ENCODE measurements around the gene DLG5. TPM values are rescaled to one million over a fixed set of nuclear protein-coding genes. Genes with fewer than 3 reads are reported as not detected.
A peak's percentile ranks its signal among the peaks of the same experiment; 100 is the strongest.

DLG5 gene
- total and polyA plus RNA-seq, 9 of the 15 experiments (the other 6 are each of a cell fraction or from before 2014, with no cell fraction given) = 1.4 to 26.8 (median 11.2) TPM

- TF ChIP-seq ZBTB11 (CRISPR knock-in tag; IDR thresholded peaks at IDR 0.05) (no peak), USF1 (CRISPR knock-in tag; IDR thresholded peaks at IDR 0.05) (peak; percentile 20; the same call in 1 of the 2 replicates), ZNF263 (CRISPR knock-in tag; IDR thresholded peaks at IDR 0.05; ENCODE audit: borderline replicate concordance) (no peak), ZNF133 (CRISPR knock-in tag; IDR thresholded peaks at IDR 0.05) (no peak), MNT (conservative IDR thresholded peaks at IDR 0.05) (no peak), SMC3 (conservative IDR thresholded peaks at IDR 0.05; ENCODE audit: insufficient read depth, low read depth, low read length) (no peak), ZNF239 (CRISPR knock-in tag; IDR thresholded peaks at IDR 0.05) (no peak), HNRNPH1 (optimal IDR thresholded peaks at IDR 0.05; ENCODE audit: low read depth, low read length) (no peak), YBX1 (IDR thresholded peaks at IDR 0.05) (no peak), ARID3B (CRISPR knock-in tag; IDR thresholded peaks at IDR 0.05; ENCODE audit: borderline replicate concordance) (no peak), FOXK2 (conservative IDR thresholded peaks at IDR 0.05 in 1 of 2, IDR thresholded peaks at IDR 0.05 in 1 of 2; ENCODE audit: low read depth in 2 of 2) (peak in 1 of 2 experiments; percentile 20; a peak in 1 of 4 replicates), ZNF253 (CRISPR knock-in tag; conservative IDR thresholded peaks at IDR 0.05) (no peak), JUND (IDR thresholded peaks at IDR 0.05; ENCODE audit: borderline replicate concordance, low read depth, low read length) (peak; percentile 58; the same call in 1 of the 2 replicates), JUND (tag; IDR thresholded peaks at IDR 0.05; ENCODE audit: borderline replicate concordance, low read depth, low read length) (no peak; the same call in 2 of the 3 replicates), ARID1B (IDR thresholded peaks at IDR 0.05) (no peak), FOXJ2 (tag; IDR thresholded peaks at IDR 0.05) (no peak), NR2C2 (CRISPR knock-in tag; IDR thresholded peaks at IDR 0.05) (no peak), NR2C2 (tag; IDR thresholded peaks at IDR 0.05) (no peak), ZBTB43 (CRISPR knock-in tag; IDR thresholded peaks at IDR 0.05) (no peak)
These were observed 21.3 kb downstream of the DLG5 start (continued) for GRCh38 chr10:77905086-77905748.
